Stimulated activated naive CD8-positive, alpha-beta T cell treated with anti-CD3 and anti-CD28 coated beads, Interleukin-15, amount 100 ng/mL, for 72 hours (primary cell): ENCODE results near the gene MAL.

Source experiments
- ATAC-seq: fragments of 150-1000 bp; cut with Tn5 transposase; 2 replicates; pipeline ENCODE4 v1.10.0; 2021; ENCODE audit warnings: mild to moderate bottlenecking, moderate library complexity
- DNase-seq, 2 donors: peaks; one replicate each; pipeline ENCODE4 v3.0.0; 2021 to 2022
- H3K27ac Mint-ChIP-seq, 2 donors: one replicate each; pipeline ENCODE4 v1.8.0; 2022; ENCODE audit warnings: mild to moderate bottlenecking in 2 of 2, mixed read lengths in 2 of 2, moderate library complexity in 2 of 2
- H3K27me3 Mint-ChIP-seq: one replicate; pipeline ENCODE4 v1.8.0; 2022; ENCODE audit warnings: mixed read lengths
- H3K4me1 Mint-ChIP-seq: one replicate; pipeline ENCODE4 v1.8.0; 2022; ENCODE audit warnings: mild to moderate bottlenecking, mixed read lengths
- H3K4me3 Mint-ChIP-seq, 2 donors: one replicate each; pipeline ENCODE4 v1.8.0; 2022; ENCODE audit warnings: mild to moderate bottlenecking in 2 of 2, mixed read lengths in 2 of 2, moderate library complexity in 1 of 2
- H3K9me3 Mint-ChIP-seq, 2 donors: one replicate each; pipeline ENCODE4 v1.8.0; 2022; ENCODE audit warnings: mixed read lengths in 2 of 2

MAL gene

DNA sequence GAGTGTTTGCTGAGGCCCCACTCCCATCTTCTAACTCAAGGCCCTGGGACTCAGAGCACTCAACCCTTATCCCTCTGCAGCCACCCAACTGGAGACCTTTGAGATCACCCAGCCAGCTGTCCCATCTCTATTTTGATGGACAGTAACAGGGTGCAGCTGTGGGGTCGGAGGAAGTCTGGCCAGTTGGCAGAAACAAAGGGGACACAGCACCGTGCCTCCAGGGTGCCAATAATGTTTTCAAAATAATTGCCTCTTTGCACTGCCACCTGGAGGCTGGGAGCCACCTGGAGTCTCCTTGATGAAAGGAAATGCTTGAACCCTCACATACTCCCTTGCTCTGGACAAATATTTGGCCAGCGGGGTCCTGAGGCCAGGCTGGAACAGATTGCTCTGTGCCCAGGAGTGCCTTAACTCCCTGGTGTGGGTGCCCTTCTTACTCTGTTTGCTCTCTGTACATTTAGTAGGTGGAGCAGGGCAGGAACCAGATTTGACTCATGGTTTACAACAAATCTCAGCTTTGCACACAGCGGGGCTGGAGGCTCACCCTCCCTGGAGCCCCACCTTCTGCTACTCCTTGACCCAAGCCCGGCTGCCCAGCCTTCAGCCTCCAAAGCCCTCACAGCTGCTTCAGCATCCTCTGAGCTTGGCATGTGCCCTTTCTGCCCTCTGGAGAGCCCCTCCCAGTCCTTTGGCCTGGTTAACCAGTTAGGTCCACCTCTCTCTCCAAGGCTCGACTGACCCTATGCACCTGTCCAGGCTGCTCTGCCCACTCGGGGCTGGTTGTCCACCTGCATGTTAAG lies 17.2 kb downstream of the MAL start:
- Mint-ChIP-seq H3K9me3 (peaks cover 4% of the 10 kb centered on the region in 2 donors), H3K27ac (no peak overlapping the region), H3K4me3 (peak overlapping the region in 1 of 2 donors; percentile 16), H3K4me1 (peaks cover 88% of the 10 kb centered on the region), H3K27me3 (no peaks in the 10 kb centered on the region)
- ATAC-seq (peak; percentile 41), DNase-seq (no peak)

GRCh38 chr2:95043300-95044093 lies 18.0 kb downstream of the MAL start:
- DNase-seq (peak in 1 of 2 donors; percentile 60), ATAC-seq (peak; percentile 77)
- Mint-ChIP-seq H3K4me1 (peaks cover 88% of the 10 kb centered on the region), H3K27ac (peak overlapping the region; percentile 8 to 57), H3K27me3 (no peaks in the 10 kb centered on the region), H3K9me3 (no peaks in the 10 kb centered on the region), H3K4me3 (peak overlapping the region in 1 of 2 donors; percentile 16)

DNA sequence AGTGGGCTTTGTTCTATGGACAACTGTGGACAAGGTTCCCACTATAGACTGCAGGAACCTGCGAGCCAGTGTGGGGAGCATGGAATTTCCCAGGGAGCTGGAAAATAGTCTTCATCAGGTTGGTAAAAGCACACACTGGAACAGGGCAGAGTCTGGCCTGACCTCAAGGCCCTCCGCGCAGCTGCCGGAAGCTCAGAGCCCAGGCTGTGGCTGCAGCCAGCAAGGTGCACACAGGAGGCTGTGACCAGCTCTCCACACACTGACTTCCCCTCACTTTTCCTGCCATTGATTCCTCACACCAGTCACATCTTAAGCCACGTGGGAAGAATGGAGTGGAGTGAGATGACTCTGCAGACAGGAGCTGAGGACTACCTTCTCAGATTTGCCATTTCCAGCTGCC lies 19.1 kb downstream of the MAL start:
- Mint-ChIP-seq H3K4me3 (no peak overlapping the region), H3K4me1 (peaks cover 88% of the 10 kb centered on the region), H3K27me3 (no peaks in the 10 kb centered on the region), H3K27ac (no peak overlapping the region), H3K9me3 (no peaks in the 10 kb centered on the region)
- no peak for ATAC-seq
- no peak for DNase-seq

DNA sequence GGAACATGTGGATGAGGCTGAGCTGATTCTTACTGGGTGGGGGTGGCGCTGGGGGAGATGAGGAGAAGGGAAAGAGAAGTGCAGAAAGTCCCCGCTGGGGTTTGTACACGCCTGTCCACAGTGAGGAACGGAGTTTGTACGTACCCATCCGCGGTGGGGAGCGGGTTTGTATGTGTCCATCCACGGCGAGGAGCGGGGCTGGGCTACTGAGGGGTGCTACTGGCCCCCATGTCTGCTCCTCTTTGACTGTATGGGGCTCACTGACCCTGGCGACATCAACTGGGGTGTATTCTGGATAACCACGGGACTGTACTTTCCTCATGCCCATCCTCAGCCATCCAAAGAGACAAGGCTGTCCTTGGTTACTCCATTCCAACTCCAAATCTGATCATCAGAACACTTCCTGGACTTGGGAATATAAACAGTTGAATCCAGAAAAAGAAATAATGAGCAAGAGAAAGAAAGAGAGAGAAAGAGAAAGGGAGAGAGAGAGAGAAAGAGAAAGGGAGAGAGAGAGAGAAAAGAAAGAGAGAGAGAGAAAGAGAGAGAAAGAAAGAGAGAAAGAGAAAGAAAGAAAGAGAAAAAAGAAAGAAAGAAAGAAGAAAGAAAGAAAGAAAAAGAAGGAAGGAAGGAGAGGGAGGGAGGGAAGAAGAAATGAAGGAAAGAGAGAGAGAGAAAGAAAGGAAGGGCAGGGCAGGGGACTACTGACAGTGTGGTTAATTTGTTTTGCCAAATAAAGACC lies 21.0 kb downstream of the MAL start:
- peak overlapping the region; percentile 56 to 89 for H3K27ac Mint-ChIP-seq
- H3K4me1 Mint-ChIP-seq, result peaks cover 95% of the 10 kb centered on the region
- H3K4me3 Mint-ChIP-seq, result peak overlapping the region in 1 of 2 donors; percentile 24
- no peaks in the 10 kb centered on the region for H3K9me3 Mint-ChIP-seq
- DNase-seq (no peak), ATAC-seq (no peak)
- H3K27me3 Mint-ChIP-seq, result no peaks in the 10 kb centered on the region

DNA sequence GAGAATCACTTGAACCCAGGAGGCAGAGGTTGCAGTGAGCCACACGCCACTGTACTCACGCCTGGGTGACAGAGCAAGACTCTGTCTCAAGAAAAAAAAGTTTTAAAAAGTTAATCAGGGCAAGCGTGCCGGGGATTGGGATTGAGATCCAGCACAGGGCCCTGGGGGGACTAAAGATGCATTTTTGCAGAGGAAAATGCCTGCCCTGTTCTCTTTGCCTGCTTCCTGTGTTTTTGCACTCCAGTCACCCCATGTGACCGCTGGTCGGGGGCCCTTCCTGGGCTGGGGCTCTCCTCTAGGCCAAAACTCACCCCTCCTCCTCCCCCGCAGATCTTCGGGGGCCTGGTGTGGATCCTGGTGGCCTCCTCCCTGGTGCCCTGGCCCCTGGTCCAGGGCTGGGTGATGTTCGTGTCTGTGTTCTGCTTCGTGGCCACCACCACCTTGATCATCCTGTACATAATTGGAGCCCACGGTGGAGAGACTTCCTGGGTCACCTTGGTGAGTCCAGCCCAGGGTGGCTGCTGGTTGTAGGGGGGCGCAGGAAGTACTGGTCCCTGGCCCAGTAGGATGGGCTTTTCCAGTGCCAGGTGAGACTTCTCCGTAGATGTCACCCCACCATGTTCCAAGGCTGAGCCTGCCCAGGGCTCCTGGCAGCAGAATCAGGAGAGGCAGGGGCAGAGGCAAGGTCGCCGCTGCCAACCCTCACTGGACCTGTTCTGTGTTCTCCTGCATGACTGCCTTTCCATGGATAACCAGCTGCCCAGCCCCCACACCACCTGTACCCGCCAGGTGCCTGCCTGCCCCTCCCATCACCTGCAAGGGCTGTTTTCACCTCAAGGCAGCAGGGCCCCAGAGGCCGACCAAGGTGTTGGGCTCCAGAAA lies 22.4 kb downstream of the MAL start:
- Mint-ChIP-seq H3K4me3 (peak overlapping the region in 1 of 2 donors; percentile 64), H3K27me3 (no peaks in the 10 kb centered on the region), H3K27ac (peak overlapping the region; percentile 20 to 83), H3K9me3 (no peaks in the 10 kb centered on the region), H3K4me1 (peaks cover 98% of the 10 kb centered on the region)
- DNase-seq (no peak), ATAC-seq (no peak)

GRCh38 chr2:95048825-95049682 lies 23.5 kb downstream of the MAL start:
- no peak overlapping the region for H3K27ac Mint-ChIP-seq
- H3K9me3 Mint-ChIP-seq, result no peaks in the 10 kb centered on the region
- peaks cover 98% of the 10 kb centered on the region for H3K4me1 Mint-ChIP-seq
- peak overlapping the region in 1 of 2 donors; percentile 33 for H3K4me3 Mint-ChIP-seq
- peak; percentile 5 for ATAC-seq
- DNase-seq, result no peak
- H3K27me3 Mint-ChIP-seq, result no peaks in the 10 kb centered on the region

DNA sequence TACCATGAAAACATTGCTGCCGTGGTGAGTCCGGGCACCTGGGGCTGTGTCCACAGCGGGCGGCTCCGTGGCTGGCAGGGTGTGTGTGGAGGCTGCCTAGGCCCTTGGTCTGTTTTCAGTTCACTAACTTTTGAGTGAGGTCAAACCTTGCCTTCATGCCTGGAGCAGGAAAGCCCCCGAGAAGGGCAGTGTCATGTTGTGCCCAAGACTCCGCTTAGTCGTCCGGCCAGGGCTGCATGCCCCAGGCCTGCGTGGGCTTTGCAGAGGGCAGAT lies 24.1 kb downstream of the MAL start:
- Mint-ChIP-seq H3K27me3 (no peaks in the 10 kb centered on the region), H3K27ac (peak overlapping the region in 1 of 2 donors; percentile 87), H3K4me3 (peak overlapping the region; percentile 75 to 76), H3K4me1 (peaks cover 98% of the 10 kb centered on the region), H3K9me3 (no peaks in the 10 kb centered on the region)
- ATAC-seq (no peak), DNase-seq (no peak)

GRCh38 chr2:95049961-95050360 lies 24.5 kb downstream of the MAL start:
- peak overlapping the region in 1 of 2 donors; percentile 87 for H3K27ac Mint-ChIP-seq
- DNase-seq (no peak), ATAC-seq (peak; percentile 0)
- H3K9me3 Mint-ChIP-seq, result no peaks in the 10 kb centered on the region
- peak overlapping the region; percentile 75 to 76 for H3K4me3 Mint-ChIP-seq
- H3K27me3 Mint-ChIP-seq, result no peaks in the 10 kb centered on the region
- H3K4me1 Mint-ChIP-seq, result peaks cover 99% of the 10 kb centered on the region

DNA sequence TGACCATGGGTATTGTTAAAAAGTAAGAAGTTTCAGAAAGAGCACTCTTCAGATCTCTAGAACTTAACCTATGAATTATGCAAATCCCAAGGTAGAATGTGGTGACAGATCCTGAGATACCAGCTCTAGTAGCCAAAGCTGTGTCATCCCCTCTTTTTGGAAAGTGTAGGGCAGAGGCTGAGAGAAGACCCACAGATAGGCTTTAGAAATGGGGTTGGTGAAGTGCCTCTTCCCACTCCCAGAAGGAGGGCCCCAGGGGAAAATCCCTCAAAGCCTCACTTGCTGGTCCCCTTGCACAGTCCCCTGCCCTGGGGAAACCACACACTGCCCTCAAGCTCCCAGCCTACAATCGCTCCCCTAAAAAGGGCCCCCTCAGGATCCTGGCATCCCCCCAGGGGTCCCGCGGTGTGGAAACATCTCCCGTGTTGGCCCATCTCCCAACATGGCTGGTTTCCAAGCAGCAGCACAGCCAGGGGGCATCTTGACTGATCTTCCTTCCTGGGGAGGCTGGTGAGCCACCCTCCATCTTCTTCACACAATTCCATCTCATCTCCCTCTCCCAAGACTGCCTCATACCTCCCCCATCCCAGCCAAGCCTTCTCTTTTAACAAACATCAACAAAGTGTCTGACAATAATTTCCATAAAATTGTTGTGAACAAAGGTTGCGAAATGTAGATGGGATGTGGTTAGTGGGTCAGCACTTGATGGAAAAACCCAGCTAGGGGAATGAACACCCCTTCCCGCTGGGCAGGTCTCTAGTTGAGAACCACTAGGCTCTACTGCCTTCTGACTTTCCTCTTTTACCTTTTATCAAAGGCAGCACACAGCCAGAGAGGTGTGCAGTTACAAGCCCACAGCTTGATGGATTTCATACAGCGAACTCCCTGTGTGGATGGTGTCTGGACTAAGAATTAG lies 25.1 kb downstream of the MAL start:
- Mint-ChIP-seq H3K9me3 (no peaks in the 10 kb centered on the region), H3K4me3 (peak overlapping the region; percentile 75 to 76), H3K27ac (peak overlapping the region; percentile 79 to 87), H3K4me1 (peaks cover 100% of the 10 kb centered on the region), H3K27me3 (no peaks in the 10 kb centered on the region)
- ATAC-seq (peak; percentile 65), DNase-seq (peak in 1 of 2 donors; percentile 59)

DNA sequence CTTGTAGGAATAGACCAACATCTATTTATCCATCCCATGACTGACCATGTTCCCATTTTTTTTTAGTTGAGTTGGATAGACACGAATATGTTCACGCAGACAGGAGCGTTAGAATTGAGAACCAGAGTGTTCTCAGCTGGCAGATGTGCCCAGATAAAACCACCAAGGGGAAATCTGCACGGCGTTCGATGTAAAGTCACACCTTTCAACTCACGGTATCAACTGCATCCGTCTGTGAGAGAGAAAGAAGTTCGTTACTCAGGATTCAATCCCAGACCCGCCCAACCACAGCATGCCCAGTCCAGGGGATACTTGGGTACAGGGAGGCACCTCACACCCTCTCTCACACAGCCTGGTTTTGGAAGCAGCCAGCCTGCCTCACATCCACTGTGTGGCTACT lies 26.1 kb downstream of the MAL start:
- Mint-ChIP-seq H3K4me3 (peak overlapping the region in 1 of 2 donors; percentile 75), H3K9me3 (no peaks in the 10 kb centered on the region), H3K4me1 (peaks cover 100% of the 10 kb centered on the region), H3K27ac (peak overlapping the region; percentile 43 to 87), H3K27me3 (no peaks in the 10 kb centered on the region)
- DNase-seq (no peak), ATAC-seq (peak; percentile 30)

- Mint-ChIP-seq H3K27me3 (no peaks in the 10 kb centered on the region), H3K9me3 (no peaks in the 10 kb centered on the region), H3K27ac (peak overlapping the region in 1 of 2 donors; percentile 19), H3K4me1 (peaks cover 99% of the 10 kb centered on the region), H3K4me3 (no peak overlapping the region)
- ATAC-seq (no peak), DNase-seq (no peak)
These were observed 26.8 kb downstream of the MAL start for GRCh38 chr2:95052307-95052706.

GRCh38 chr2:95052804-95053479 lies 27.4 kb downstream of the MAL start:
- ATAC-seq (no peak), DNase-seq (no peak)
- H3K4me3 Mint-ChIP-seq, result peak overlapping the region in 1 of 2 donors; percentile 21
- H3K9me3 Mint-ChIP-seq, result no peaks in the 10 kb centered on the region
- H3K27ac Mint-ChIP-seq, result no peak overlapping the region
- peaks cover 97% of the 10 kb centered on the region for H3K4me1 Mint-ChIP-seq
- H3K27me3 Mint-ChIP-seq, result no peaks in the 10 kb centered on the region

DNA sequence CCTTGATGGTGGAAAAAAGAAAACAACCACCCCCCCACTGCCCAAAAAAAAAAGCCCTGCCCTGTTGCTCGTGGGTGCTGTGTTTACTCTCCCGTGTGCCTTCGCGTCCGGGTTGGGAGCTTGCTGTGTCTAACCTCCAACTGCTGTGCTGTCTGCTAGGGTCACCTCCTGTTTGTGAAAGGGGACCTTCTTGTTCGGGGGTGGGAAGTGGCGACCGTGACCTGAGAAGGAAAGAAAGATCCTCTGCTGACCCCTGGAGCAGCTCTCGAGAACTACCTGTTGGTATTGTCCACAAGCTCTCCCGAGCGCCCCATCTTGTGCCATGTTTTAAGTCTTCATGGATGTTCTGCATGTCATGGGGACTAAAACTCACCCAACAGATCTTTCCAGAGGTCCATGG lies 28.0 kb downstream of the MAL start:
- DNase-seq (peak in 1 of 2 donors; percentile 46), ATAC-seq (no peak)
- Mint-ChIP-seq H3K9me3 (no peaks in the 10 kb centered on the region), H3K27ac (peak overlapping the region in 1 of 2 donors; percentile 78), H3K27me3 (no peaks in the 10 kb centered on the region), H3K4me3 (peak overlapping the region; percentile 56 to 65), H3K4me1 (peaks cover 97% of the 10 kb centered on the region)
